Keratinocyte (primary cell): ENCODE measurements around the gene MOCS3.

Experiments
- CTCF ChIP-seq, 3 experiments: IDR thresholded peaks in 1 of 3; conservative IDR thresholded peaks in 1 of 3; optimal IDR thresholded peaks in 1 of 3; 2 replicates in 2 of 3; 3 replicates in 1 of 3; pipeline versions ENCODE3 to v1.5.1; 2011; ENCODE audit warnings: low read length in 3 of 3, mild to moderate bottlenecking in 3 of 3, moderate library complexity in 2 of 3, control low read depth in 1 of 3, inconsistent platforms in 1 of 3; ENCODE audit not compliant: insufficient read depth in 2 of 3; ENCODE audit errors: extremely low read depth in 1 of 3
- EZH2 ChIP-seq: IDR thresholded peaks from one replicate; pipeline ENCODE4 v1.6.1; 2012; ENCODE audit warnings: inconsistent platforms, mild to moderate bottlenecking, low read length, moderate library complexity

- TF ChIP-seq CTCF (optimal IDR thresholded peaks at IDR 0.05 in 1 of 3, IDR thresholded peaks at IDR 0.05 in 1 of 3, conservative IDR thresholded peaks at IDR 0.05 in 1 of 3; ENCODE audit: extremely low read depth in 1 of 3, insufficient read depth in 2 of 3, low read length in 3 of 3) (no peak), EZH2 (no peak)
Observed at GRCh38 chr20:50991076-50991475, 32.5 kb downstream of the MOCS3 start.
